Neural cell (in vitro differentiated cells): ENCODE data around the gene BARD1. TPM values are rescaled to one million over a fixed set of nuclear protein-coding genes. Genes with fewer than 3 reads are reported as not detected.
"Not testable (repeated sequence)": the region's sequence is repeated elsewhere in the genome, so short reads cannot be mapped to it uniquely, and the experiment has no call there.

Experiments used
- H2AFZ ChIP-seq: fragments of 200-600, 300-800 bp; sonication (generic), shearing (Covaris generic); 2 replicates; pipeline ENCODE4 v1.6.0; 2014; ENCODE audit warnings: low read depth, mild to moderate bottlenecking, antibody characterized with exemption, low read length, moderate library complexity
- H3F3A ChIP-seq: fragments of 200-600 bp; shearing (Covaris generic); 2 replicates; pipeline ENCODE4 v1.6.1; 2016; ENCODE audit warnings: mild to moderate bottlenecking, moderate library complexity, mixed read lengths, antibody characterized with exemption, low read length; ENCODE audit not compliant: insufficient read depth, poor library complexity, severe bottlenecking
- H3K27ac ChIP-seq: fragments of 200-600, 300-800 bp; sonication (generic), shearing (Covaris generic); 2 replicates; pipeline ENCODE4 v1.5.1; 2014; ENCODE audit warnings: mild to moderate bottlenecking, low read length, moderate library complexity
- H3K27me3 ChIP-seq: fragments of 300-800, 200-600 bp; sonication (generic), shearing (Covaris generic); 2 replicates; pipeline ENCODE4 v1.6.0; 2014; ENCODE audit warnings: mild to moderate bottlenecking, low read depth, low read length, moderate library complexity; ENCODE audit not compliant: insufficient read depth
- H3K36me3 ChIP-seq: fragments of 300-800, 200-600 bp; sonication (generic), shearing (Covaris generic); 2 replicates; pipeline ENCODE4 v1.5.1; 2014; ENCODE audit warnings: mild to moderate bottlenecking, antibody characterized with exemption, low read length, moderate library complexity; ENCODE audit not compliant: insufficient read depth
- H3K4me2 ChIP-seq: fragments of 300-800, 200-600 bp; sonication (generic), shearing (Covaris generic); 2 replicates; pipeline ENCODE4 v1.6.0; 2014; ENCODE audit warnings: mild to moderate bottlenecking, low read length
- H3K4me3 ChIP-seq: fragments of 300-800, 200-600 bp; sonication (generic), shearing (Covaris generic); 2 replicates; pipeline ENCODE4 v1.5.1; 2014; ENCODE audit warnings: mild to moderate bottlenecking, low read length, moderate library complexity
- H3K79me2 ChIP-seq: fragments of 200-600 bp; shearing (Covaris generic); replicated peaks from 2 replicates; pipeline ENCODE4 v1.6.0; 2014; ENCODE audit warnings: mild to moderate bottlenecking, low read length, moderate library complexity; ENCODE audit not compliant: insufficient read depth
- H3K9ac ChIP-seq: fragments of 300-800, 200-600 bp; sonication (generic), shearing (Covaris generic); 2 replicates; pipeline ENCODE4 v1.6.1; 2016; ENCODE audit warnings: mild to moderate bottlenecking, low read length, mixed read lengths
- H3K9me2 ChIP-seq: fragments of 200-600 bp; shearing (Covaris generic); 2 replicates; pipeline ENCODE4 v1.6.1; 2016; ENCODE audit warnings: mild to moderate bottlenecking, low read length, mixed read lengths; ENCODE audit not compliant: insufficient read depth
- H3K9me3 ChIP-seq: fragments of 200-600, 300-800 bp; sonication (generic), shearing (Covaris generic); 2 replicates; pipeline ENCODE4 v1.6.1; 2016; ENCODE audit warnings: mild to moderate bottlenecking, mixed run types, low read length, moderate library complexity, mixed read lengths
- H4K20me1 ChIP-seq: fragments of 200-600 bp; shearing (Covaris generic); 2 replicates; pipeline ENCODE4 v1.6.1; 2016; ENCODE audit warnings: mild to moderate bottlenecking, mixed run types; ENCODE audit not compliant: insufficient read depth
- CTCF ChIP-seq: fragments of 450-650 bp; IDR thresholded peaks from 2 replicates; pipeline ENCODE4 v1.5.1; 2014; ENCODE audit warnings: antibody characterized with exemption, mild to moderate bottlenecking, moderate library complexity; ENCODE audit not compliant: poor library complexity, severe bottlenecking
- EP300 ChIP-seq: fragments of 450-650 bp; conservative IDR thresholded peaks from 2 replicates; pipeline ENCODE4 v1.6.1; 2014; ENCODE audit warnings: antibody characterized with exemption, mild to moderate bottlenecking, moderate library complexity; ENCODE audit not compliant: poor library complexity, severe bottlenecking
- EZH2 ChIP-seq: fragments of 200-600, 300-800 bp; shearing (Covaris generic), sonication (generic); IDR thresholded peaks from 2 replicates; pipeline ENCODE4 v1.6.1; 2014; ENCODE audit warnings: antibody characterized with exemption, low read length, borderline replicate concordance, mild to moderate bottlenecking; ENCODE audit not compliant: insufficient read depth, poor library complexity, severe bottlenecking
- MXI1 ChIP-seq: fragments of 450-650 bp; conservative IDR thresholded peaks from 2 replicates; pipeline ENCODE4 v1.6.1; 2014; ENCODE audit warnings: antibody characterized with exemption, mild to moderate bottlenecking; ENCODE audit not compliant: poor library complexity, severe bottlenecking
- POLR2AphosphoS5 ChIP-seq: IDR thresholded peaks from 2 replicates; pipeline ENCODE4 v1.6.1; 2012
- RAD21 ChIP-seq: fragments of 450-650 bp; conservative IDR thresholded peaks from 2 replicates; pipeline ENCODE4 v1.6.1; 2014; ENCODE audit warnings: antibody characterized with exemption, mild to moderate bottlenecking, moderate library complexity
- REST ChIP-seq: IDR thresholded peaks from 2 replicates; pipeline ENCODE4 v1.6.1; 2012; ENCODE audit warnings: borderline replicate concordance
- SMC3 ChIP-seq: fragments of 450-650 bp; conservative IDR thresholded peaks from 2 replicates; pipeline ENCODE4 v1.6.1; 2014; ENCODE audit warnings: antibody characterized with exemption, mild to moderate bottlenecking, moderate library complexity; ENCODE audit not compliant: poor library complexity
- TAF1 ChIP-seq: IDR thresholded peaks from 2 replicates; pipeline ENCODE4 v1.6.1; 2012; ENCODE audit warnings: low read depth
- polyA plus RNA-seq: library from polyadenylated mRNA; depleted of rRNA; stranded (reverse); fragments of >200 nt; gene quantifications from 2 replicates; pipeline ENCODE4 v1.2.3, GENCODE V29; 2014

BARD1 gene
- polyA plus RNA-seq, 1 donor from 2014 or later: 0.57 TPM

- H3K9me2 ChIP-seq: no peaks in the 10 kb centered on the region
- H3K27ac ChIP-seq: no peak overlapping the region
- H4K20me1 ChIP-seq: no peaks in the 10 kb centered on the region
- H3K9ac ChIP-seq: no peak overlapping the region
- H3F3A ChIP-seq: no peaks in the 10 kb centered on the region
- H3K4me3 ChIP-seq: no peak overlapping the region
- no peak overlapping the region for H3K4me2 ChIP-seq
- no peaks in the 10 kb centered on the region for H3K9me3 ChIP-seq
- H3K27me3 ChIP-seq: no peaks in the 10 kb centered on the region
- H3K36me3 ChIP-seq: no peaks in the 10 kb centered on the region
- TF ChIP-seq REST (no peak), SMC3 (no peak), MXI1 (no peak), EP300 (no peak), RAD21 (no peak), EZH2 (no peak), POLR2AphosphoS5 (no peak), TAF1 (no peak), CTCF (no peak)
- no peak overlapping the region for H2AFZ ChIP-seq
- H3K79me2 ChIP-seq: no peaks in the 10 kb centered on the region
Observed at GRCh38 chr2:214796911-214797310, 12.6 kb downstream of the BARD1 start.

- not testable (repeated sequence) for H3K27ac ChIP-seq, H3K9me3 ChIP-seq, H3K27me3 ChIP-seq, H3K9ac ChIP-seq, H3K4me3 ChIP-seq, H3F3A ChIP-seq, H2AFZ ChIP-seq, H3K36me3 ChIP-seq, H3K79me2 ChIP-seq, H3K4me2 ChIP-seq, H4K20me1 ChIP-seq, H3K9me2 ChIP-seq
Observed at GRCh38 chr2:214783181-214783580, 26.3 kb downstream of the BARD1 start.

GRCh38 chr2:214782671-214783070, 26.8 kb downstream of the BARD1 start:
- H3K4me3 ChIP-seq: no peak overlapping the region
- H4K20me1 ChIP-seq: no peaks in the 10 kb centered on the region
- no peaks in the 10 kb centered on the region for H3K36me3 ChIP-seq
- no peak overlapping the region for H3K9ac ChIP-seq
- no peak overlapping the region for H3K4me2 ChIP-seq
- TF ChIP-seq REST (no peak), CTCF (no peak), EZH2 (no peak), MXI1 (no peak), TAF1 (no peak), RAD21 (no peak), SMC3 (no peak), EP300 (no peak), POLR2AphosphoS5 (no peak)
- H3K27ac ChIP-seq: no peak overlapping the region
- H3F3A ChIP-seq: no peaks in the 10 kb centered on the region
- no peaks in the 10 kb centered on the region for H3K9me2 ChIP-seq
- no peaks in the 10 kb centered on the region for H3K9me3 ChIP-seq
- H2AFZ ChIP-seq: no peak overlapping the region
- H3K27me3 ChIP-seq: no peaks in the 10 kb centered on the region
- H3K79me2 ChIP-seq: no peaks in the 10 kb centered on the region
